ENCODE data around the gene PCDHB15.
"Not testable (repeated sequence)": the region's sequence is repeated elsewhere in the genome, so short reads cannot be mapped to it uniquely, and the experiment has no call there.

PCDHB15 gene

DNA sequence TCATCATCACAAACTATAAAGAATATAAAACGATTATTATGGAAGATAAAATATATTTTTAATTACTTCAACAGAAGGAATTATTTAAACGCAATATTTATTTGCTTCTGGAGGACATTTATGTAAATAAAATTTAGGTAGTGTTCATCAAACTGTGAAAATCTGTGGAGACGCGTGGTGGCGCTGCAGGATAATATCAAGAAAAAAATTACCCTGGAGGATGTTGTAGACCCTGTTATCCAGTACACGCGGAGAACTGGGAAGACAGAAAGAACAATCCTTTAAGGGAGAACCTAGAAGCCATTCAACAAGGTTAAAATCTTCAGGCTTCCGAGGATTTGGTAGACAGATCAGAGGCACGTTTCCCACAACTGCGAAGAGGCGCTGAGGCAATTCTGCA, 36.7 kb upstream of the PCDHB15 start, which contains the start of gene PCDHB12:
TSS of gene PCDHB12 (plus strand) at position 242 of the 400 bp plus-strand sequence. CDS start 189 bp downstream, outside the sequence.
- no peak for TF ChIP-seq CTCF (IDR thresholded peaks at IDR 0.05; ENCODE audit: low read depth, low read length)
- no peak for TF ChIP-seq EZH2phosphoT487 (IDR thresholded peaks at IDR 0.05; ENCODE audit: low read depth)
- H3K79me2 ChIP-seq (ENCODE audit: low read length): no peaks in the 10 kb centered on the region
- no peaks in the 10 kb centered on the region for H3K27me3 ChIP-seq (ENCODE audit: low read depth, low read length)
- no peaks in the 10 kb centered on the region for H3K4me1 ChIP-seq (ENCODE audit: low read length)
- H3K4me3 ChIP-seq (ENCODE audit: low read length): no peak within 1 kb of the TSS
- no peaks in the 10 kb centered on the region for H3K9me3 ChIP-seq (ENCODE audit: insufficient read depth, low read length)
- no peaks in the 10 kb centered on the region for H3K36me3 ChIP-seq (replicated peaks; ENCODE audit: low read depth, low read length)
- H3K9ac ChIP-seq (ENCODE audit: low read length): no peak within 1 kb of the TSS
- H2AFZ ChIP-seq (ENCODE audit: low read depth, low read length): no peak within 1 kb of the TSS
- no peak within 1 kb of the TSS for H3K4me2 ChIP-seq (ENCODE audit: low read length)
- H4K20me1 ChIP-seq (ENCODE audit: insufficient read depth, low read length): no peaks in the 10 kb centered on the region
- no peak within 1 kb of the TSS for H3K27ac ChIP-seq (ENCODE audit: low read length)

DNA sequence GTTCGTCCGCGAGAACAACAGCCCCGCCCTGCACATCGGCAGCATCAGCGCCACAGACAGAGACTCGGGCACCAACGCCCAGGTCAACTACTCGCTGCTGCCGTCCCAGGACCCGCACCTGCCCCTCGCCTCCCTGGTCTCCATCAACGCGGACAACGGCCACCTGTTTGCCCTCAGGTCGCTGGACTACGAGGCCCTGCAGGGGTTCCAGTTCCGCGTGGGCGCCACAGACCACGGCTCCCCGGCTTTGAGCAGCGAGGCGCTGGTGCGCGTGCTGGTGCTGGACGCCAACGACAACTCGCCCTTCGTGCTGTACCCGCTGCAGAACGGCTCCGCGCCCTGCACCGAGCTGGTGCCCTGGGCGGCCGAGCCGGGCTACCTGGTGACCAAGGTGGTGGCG, 34.9 kb upstream of the PCDHB15 start:
- H3K27ac ChIP-seq (ENCODE audit: low read length); H3K4me2 ChIP-seq (ENCODE audit: low read length); H3K4me3 ChIP-seq (ENCODE audit: low read length); H3K4me1 ChIP-seq (ENCODE audit: low read length); H2AFZ ChIP-seq (ENCODE audit: low read depth, low read length); H3K79me2 ChIP-seq (ENCODE audit: low read length); H4K20me1 ChIP-seq (ENCODE audit: insufficient read depth, low read length); H3K27me3 ChIP-seq (ENCODE audit: low read depth, low read length); H3K9me3 ChIP-seq (ENCODE audit: insufficient read depth, low read length); H3K36me3 ChIP-seq (replicated peaks; ENCODE audit: low read depth, low read length); H3K9ac ChIP-seq (ENCODE audit: low read length): not testable (repeated sequence)

GRCh38 chr5:141210849-141211248, 34.3 kb upstream of the PCDHB15 start:
- not testable (repeated sequence) for H2AFZ ChIP-seq (ENCODE audit: low read depth, low read length); H3K9me3 ChIP-seq (ENCODE audit: insufficient read depth, low read length); H3K9ac ChIP-seq (ENCODE audit: low read length); H3K4me3 ChIP-seq (ENCODE audit: low read length); H3K4me1 ChIP-seq (ENCODE audit: low read length); H3K36me3 ChIP-seq (replicated peaks; ENCODE audit: low read depth, low read length); H3K27me3 ChIP-seq (ENCODE audit: low read depth, low read length); H4K20me1 ChIP-seq (ENCODE audit: insufficient read depth, low read length); H3K27ac ChIP-seq (ENCODE audit: low read length); H3K79me2 ChIP-seq (ENCODE audit: low read length); H3K4me2 ChIP-seq (ENCODE audit: low read length)

- H3K36me3 ChIP-seq (replicated peaks; ENCODE audit: low read depth, low read length); H3K4me1 ChIP-seq (ENCODE audit: low read length); H3K9me3 ChIP-seq (ENCODE audit: insufficient read depth, low read length); H3K27me3 ChIP-seq (ENCODE audit: low read depth, low read length); H2AFZ ChIP-seq (ENCODE audit: low read depth, low read length); H3K27ac ChIP-seq (ENCODE audit: low read length); H3K4me3 ChIP-seq (ENCODE audit: low read length); H4K20me1 ChIP-seq (ENCODE audit: insufficient read depth, low read length); H3K79me2 ChIP-seq (ENCODE audit: low read length); H3K4me2 ChIP-seq (ENCODE audit: low read length); H3K9ac ChIP-seq (ENCODE audit: low read length): not testable (repeated sequence)
Measured at GRCh38 chr5:141213656-141214339, 31.4 kb upstream of the PCDHB15 start, which contains the start of gene PCDHB13. Gene PCDHB13, plus strand, starts transcription at chr5:141213919. Its CDS starts 205 bp downstream, at chr5:141214124.

- H4K20me1 ChIP-seq (ENCODE audit: insufficient read depth, low read length); H2AFZ ChIP-seq (ENCODE audit: low read depth, low read length); H3K27me3 ChIP-seq (ENCODE audit: low read depth, low read length); H3K4me3 ChIP-seq (ENCODE audit: low read length); H3K9ac ChIP-seq (ENCODE audit: low read length); H3K79me2 ChIP-seq (ENCODE audit: low read length); H3K9me3 ChIP-seq (ENCODE audit: insufficient read depth, low read length); H3K27ac ChIP-seq (ENCODE audit: low read length); H3K4me1 ChIP-seq (ENCODE audit: low read length); H3K36me3 ChIP-seq (replicated peaks; ENCODE audit: low read depth, low read length); H3K4me2 ChIP-seq (ENCODE audit: low read length): not testable (repeated sequence)
Measured at GRCh38 chr5:141214583-141214982, 30.6 kb upstream of the PCDHB15 start.

- H2AFZ ChIP-seq (ENCODE audit: low read depth, low read length); H3K9ac ChIP-seq (ENCODE audit: low read length); H3K27ac ChIP-seq (ENCODE audit: low read length); H3K9me3 ChIP-seq (ENCODE audit: insufficient read depth, low read length); H3K79me2 ChIP-seq (ENCODE audit: low read length); H3K4me3 ChIP-seq (ENCODE audit: low read length); H3K4me1 ChIP-seq (ENCODE audit: low read length); H3K36me3 ChIP-seq (replicated peaks; ENCODE audit: low read depth, low read length); H3K27me3 ChIP-seq (ENCODE audit: low read depth, low read length); H4K20me1 ChIP-seq (ENCODE audit: insufficient read depth, low read length); H3K4me2 ChIP-seq (ENCODE audit: low read length): not testable (repeated sequence)
Measured at GRCh38 chr5:141215504-141215903, 29.7 kb upstream of the PCDHB15 start.

DNA sequence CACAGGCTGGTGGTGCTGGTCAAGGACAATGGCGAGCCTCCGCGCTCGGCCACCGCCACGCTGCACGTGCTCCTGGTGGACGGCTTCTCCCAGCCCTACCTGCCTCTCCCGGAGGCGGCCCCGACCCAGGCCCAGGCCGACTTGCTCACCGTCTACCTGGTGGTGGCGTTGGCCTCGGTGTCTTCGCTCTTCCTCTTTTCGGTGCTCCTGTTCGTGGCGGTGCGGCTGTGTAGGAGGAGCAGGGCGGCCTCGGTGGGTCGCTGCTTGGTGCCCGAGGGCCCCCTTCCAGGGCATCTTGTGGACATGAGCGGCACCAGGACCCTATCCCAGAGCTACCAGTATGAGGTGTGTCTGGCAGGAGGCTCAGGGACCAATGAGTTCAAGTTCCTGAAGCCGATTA, 29.2 kb upstream of the PCDHB15 start:
- H3K9me3 ChIP-seq (ENCODE audit: insufficient read depth, low read length); H4K20me1 ChIP-seq (ENCODE audit: insufficient read depth, low read length); H3K79me2 ChIP-seq (ENCODE audit: low read length); H2AFZ ChIP-seq (ENCODE audit: low read depth, low read length); H3K9ac ChIP-seq (ENCODE audit: low read length); H3K27ac ChIP-seq (ENCODE audit: low read length); H3K4me1 ChIP-seq (ENCODE audit: low read length); H3K4me3 ChIP-seq (ENCODE audit: low read length); H3K4me2 ChIP-seq (ENCODE audit: low read length); H3K27me3 ChIP-seq (ENCODE audit: low read depth, low read length); H3K36me3 ChIP-seq (replicated peaks; ENCODE audit: low read depth, low read length): not testable (repeated sequence)

Measured in OCI-LY3 (cell line).